RPMI8226 (cell line): Measurements from ENCODE around the gene STON2.
A peak's percentile ranks its signal among the peaks of the same experiment; 100 is the strongest.
"Not testable (repeated sequence)": the region's sequence is repeated elsewhere in the genome, so short reads cannot be mapped to it uniquely, and the experiment has no call there.

Experiments
- DNase-seq: peaks from one replicate; pipeline ENCODE4 v3.0.0-alpha.2; 2015

STON2 gene

GRCh38 chr14:81382517-81383225, 17.5 kb downstream of the STON2 start:
- DNase-seq = no peak

GRCh38 chr14:81380009-81380408, 20.1 kb downstream of the STON2 start:
- not testable (repeated sequence) for DNase-seq

GRCh38 chr14:81371802-81372201, 28.3 kb downstream of the STON2 start:
- no peak for DNase-seq

- no peak for DNase-seq
These were observed 32.6 kb downstream of the STON2 start for GRCh38 chr14:81367563-81367962.

GRCh38 chr14:81366884-81367283, 33.2 kb downstream of the STON2 start:
- no peak for DNase-seq

GRCh38 chr14:81366214-81366613, 33.9 kb downstream of the STON2 start:
- DNase-seq = no peak

GRCh38 chr14:81363746-81364378, 36.3 kb downstream of the STON2 start:
- DNase-seq = no peak

GRCh38 chr14:81353691-81354323, 46.3 kb downstream of the STON2 start:
- no peak for DNase-seq

- no peak for DNase-seq
These were observed 47.7 kb downstream of the STON2 start for GRCh38 chr14:81352413-81352812.

GRCh38 chr14:81351205-81351604, 48.9 kb downstream of the STON2 start:
- DNase-seq = no peak

GRCh38 chr14:81350344-81351130, 49.6 kb downstream of the STON2 start:
- no peak for DNase-seq

- DNase-seq = peak; percentile 12
These were observed 52.1 kb downstream of the STON2 start for GRCh38 chr14:81348061-81348460.

- no peak for DNase-seq
These were observed 54.3 kb downstream of the STON2 start for GRCh38 chr14:81345781-81346180.

- no peak for DNase-seq
These were observed 55.5 kb downstream of the STON2 start for GRCh38 chr14:81344481-81345160.

- no peak for DNase-seq
These were observed 56.4 kb downstream of the STON2 start for GRCh38 chr14:81343701-81344100.

GRCh38 chr14:81342850-81343580, 57.1 kb downstream of the STON2 start:
- no peak for DNase-seq

- DNase-seq = no peak
These were observed 58.3 kb downstream of the STON2 start for GRCh38 chr14:81341781-81342180.

- no peak for DNase-seq
These were observed 58.8 kb downstream of the STON2 start for GRCh38 chr14:81341370-81341769.

- DNase-seq = no peak
These were observed 59.9 kb downstream of the STON2 start for GRCh38 chr14:81340201-81340600.

- DNase-seq = no peak
These were observed 63.1 kb downstream of the STON2 start for GRCh38 chr14:81337073-81337472.

GRCh38 chr14:81336009-81336408, 64.1 kb downstream of the STON2 start:
- DNase-seq = no peak

GRCh38 chr14:81332725-81333124, 67.4 kb downstream of the STON2 start:
- no peak for DNase-seq
